IPS-11a (cell line): ENCODE measurements around the gene TMEM263.

Experiments
- H3K4me3 ChIP-seq: one replicate; pipeline ENCODE4 v1.5.1; 2013; ENCODE audit warnings: low read depth, low read length, control low read depth

The TMEM263 gene

GRCh38 chr12:106947461-106947860 is 8.2 kb upstream of the TMEM263 start:
- no peak overlapping the region for H3K4me3 ChIP-seq

- no peak overlapping the region for H3K4me3 ChIP-seq
These were observed 5.1 kb upstream of the TMEM263 start for GRCh38 chr12:106950591-106950990.

GRCh38 chr12:106953352-106954250 is 2.1 kb upstream of the TMEM263 start:
- no peak overlapping the region for H3K4me3 ChIP-seq

- H3K4me3 ChIP-seq, result peak overlapping the region; percentile 47
These were observed 988 bp upstream of the TMEM263 start for GRCh38 chr12:106954462-106955376.

- H3K4me3 ChIP-seq, result peak overlapping the region; percentile 86
These were observed 406 bp downstream of the TMEM263 start for GRCh38 chr12:106956048-106956578.

- H3K4me3 ChIP-seq, result no peak overlapping the region
These were observed 1.9 kb downstream of the TMEM263 start for GRCh38 chr12:106957583-106957982.

- H3K4me3 ChIP-seq, result no peak overlapping the region
These were observed 4.7 kb downstream of the TMEM263 start for GRCh38 chr12:106960443-106960842.

- H3K4me3 ChIP-seq, result no peak overlapping the region
These were observed 6.6 kb downstream of the TMEM263 start for GRCh38 chr12:106962286-106962685.

- no peak overlapping the region for H3K4me3 ChIP-seq
These were observed 8.8 kb downstream of the TMEM263 start for GRCh38 chr12:106964526-106964925.

- no peak overlapping the region for H3K4me3 ChIP-seq
These were observed 15.4 kb downstream of the TMEM263 start for GRCh38 chr12:106971065-106971464.

GRCh38 chr12:106973545-106973944 is 17.8 kb downstream of the TMEM263 start:
- H3K4me3 ChIP-seq, result no peak overlapping the region

GRCh38 chr12:106974511-106974910 is 18.8 kb downstream of the TMEM263 start:
- H3K4me3 ChIP-seq, result no peak overlapping the region

GRCh38 chr12:106975098-106975497 is 19.4 kb downstream of the TMEM263 start:
- no peak overlapping the region for H3K4me3 ChIP-seq

GRCh38 chr12:106975993-106976658 is 20.4 kb downstream of the TMEM263 start:
- H3K4me3 ChIP-seq, result no peak overlapping the region

- no peak overlapping the region for H3K4me3 ChIP-seq
These were observed 21.0 kb downstream of the TMEM263 start for GRCh38 chr12:106976668-106977067.

GRCh38 chr12:106978035-106978800 is 22.5 kb downstream of the TMEM263 start:
- H3K4me3 ChIP-seq, result no peak overlapping the region

- H3K4me3 ChIP-seq, result no peak overlapping the region
These were observed 25.2 kb downstream of the TMEM263 start for GRCh38 chr12:106980944-106981343.

GRCh38 chr12:106981788-106982187 is 26.1 kb downstream of the TMEM263 start:
- H3K4me3 ChIP-seq, result no peak overlapping the region

- no peak overlapping the region for H3K4me3 ChIP-seq
These were observed 26.5 kb downstream of the TMEM263 start for GRCh38 chr12:106982229-106982628.

- no peak overlapping the region for H3K4me3 ChIP-seq
These were observed 29.0 kb downstream of the TMEM263 start for GRCh38 chr12:106984588-106985137.
